GM12878 (cell line): ENCODE data around the gene SIL1. TPM values are rescaled to one million over a fixed set of nuclear protein-coding genes. Genes with fewer than 3 reads are reported as not detected.
"Not testable (repeated sequence)": the region's sequence is repeated elsewhere in the genome, so short reads cannot be mapped to it uniquely, and the experiment has no call there.

Source experiments
- ATAC-seq: fragments of 200-7000 bp; cut with Tn5 transposase; 3 replicates; pipeline ENCODE4 v1.9.1; 2020; ENCODE audit warnings: mild to moderate bottlenecking, moderate library complexity
- BruUV-seq: library from RNA; stranded (reverse); fragments of 400-500 nt; replicated peaks from 2 replicates; lab custom pipeline; 2021; lab: Mats Ljungman, UMichigan
- CTCF ChIA-PET: fragments of 300-600 bp; sonication (Branson Sonifier 250); formaldehyde crosslinking; extraction: SDS; loops from one replicate; lab custom pipeline; 2021; ENCODE audit warnings: inconsistent platforms; lab: Yijun Ruan, JAX
- POLR2A ChIA-PET: fragments of 350-600 bp; formaldehyde crosslinking; extraction: SDS; loops from one replicate; lab custom pipeline; 2021; ENCODE audit warnings: inconsistent platforms; lab: Charles Lee
- RAD21 ChIA-PET: fragments of 300-600 bp; sonication (Branson Sonifier 250); formaldehyde crosslinking; loops from one replicate; lab custom pipeline; 2023; ENCODE audit warnings: antibody characterized with exemption; ENCODE audit not compliant: unreplicated experiment; lab: Charles Lee
- SMC1A ChIA-PET: fragments of 300-600 bp; sonication (Branson Sonifier 250); formaldehyde crosslinking; loops from one replicate; lab custom pipeline; 2023; ENCODE audit not compliant: unreplicated experiment, uncharacterized antibody; lab: Charles Lee
- DNase-seq: peaks from one replicate; pipeline ENCODE4 v3.0.0-alpha.2; 2011; ENCODE audit warnings: low read depth, low spot score
- FAIRE-seq: peaks from 3 replicates; lab custom pipeline; 2011; peaks lifted over from hg19 to GRCh38; lab: Jason Lieb, UNC
- H2AFZ ChIP-seq: 2 replicates; pipeline ENCODE4 v1.6.0; 2011; ENCODE audit warnings: low read depth, low read length, control low read depth; ENCODE audit not compliant: control insufficient read depth
- H3K27ac ChIP-seq: 2 replicates; pipeline ENCODE4 v1.5.1; 2011; ENCODE audit warnings: control low read depth; ENCODE audit not compliant: control insufficient read depth, insufficient read depth
- H3K27me3 ChIP-seq, 2 experiments: replicated peaks in 1 of 2; 2 replicates each; pipeline versions ENCODE4 v1.6.0 to v1.6.1; 2011; ENCODE audit warnings: low read length in 1 of 2; ENCODE audit not compliant: control insufficient read depth in 2 of 2, insufficient read depth in 2 of 2
- H3K36me3 ChIP-seq, 2 experiments: 2 replicates each; pipeline ENCODE4 v1.5.1; 2011; ENCODE audit warnings: low read length in 1 of 2; ENCODE audit not compliant: control insufficient read depth in 2 of 2, insufficient read depth in 2 of 2
- H3K4me1 ChIP-seq: 2 replicates; pipeline ENCODE4 v1.6.1; 2011; ENCODE audit warnings: mild to moderate bottlenecking, low read length, moderate library complexity, mixed read lengths; ENCODE audit not compliant: control insufficient read depth, insufficient read depth
- H3K4me2 ChIP-seq: 2 replicates; pipeline ENCODE4 v1.6.0; 2011; ENCODE audit warnings: control low read depth; ENCODE audit not compliant: control insufficient read depth, insufficient read depth
- H3K4me3 ChIP-seq: fragments of 200-600 bp; sonication (generic); 2 replicates; pipeline ENCODE4 v1.5.1; 2016
- H3K79me2 ChIP-seq: 2 replicates; pipeline ENCODE4 v1.6.0; 2011; ENCODE audit warnings: low read length; ENCODE audit not compliant: control insufficient read depth, insufficient read depth
- H3K9ac ChIP-seq: 2 replicates; pipeline ENCODE4 v1.8.0; 2011; ENCODE audit warnings: low read length, control low read depth, mixed read lengths; ENCODE audit not compliant: control insufficient read depth, insufficient read depth
- H3K9me3 ChIP-seq: replicated peaks from 3 replicates; pipeline ENCODE4 v1.5.1; 2011; ENCODE audit warnings: mild to moderate bottlenecking, low read length; ENCODE audit not compliant: control insufficient read depth, insufficient read depth
- H4K20me1 ChIP-seq: 2 replicates; pipeline ENCODE4 v1.6.0; 2011; ENCODE audit not compliant: control insufficient read depth, insufficient read depth
- WGBS: methylation state at CpG from one replicate; pipeline ENCODE4 v1.1.6; 2016; ENCODE audit warnings: low lambda C conversion rate; ENCODE audit not compliant: insufficient replicate concordance, insufficient coverage; ENCODE audit errors: missing lambda C conversion rate; 5-methylcytosine and 5-hydroxymethylcytosine counted together
- in situ Hi-C: fragments of 300-500 bp; cut with MboI; formaldehyde crosslinking; loops from 9 replicates; pipeline ENCODE4 v1.14.3; 2018; ENCODE audit warnings: mixed read lengths
- intact Hi-C: fragments of 100-400 bp; cut with micrococcal nuclease; formaldehyde crosslinking; loops from one replicate; pipeline ENCODE4 v1.14.2; 2022; ENCODE audit not compliant: unreplicated experiment
- polyA plus RNA-seq, 11 experiments: library from polyadenylated mRNA; depleted of rRNA in 4 of 11; unstranded in 6 of 11; stranded (reverse) in 5 of 11; fragments of >200 nt; fragmentation: Nextera tagmentation in 4 of 11; fragmentation: Illumina TruSeq in 1 of 11; extraction: Ambion mirVana in 4 of 11; extraction: Trizol in 1 of 11; gene quantifications; 1 replicate in 1 of 11; 2 replicates in 10 of 11; pipeline versions ENCODE4 v1.2.1 to v1.2.3, GENCODE V29; 2011 to 2016; ENCODE audit warnings: inconsistent platforms in 2 of 11, missing spikeins in 2 of 11, low read depth in 1 of 11
- total RNA-seq, 4 experiments: library from RNA; depleted of rRNA in 3 of 4; stranded (reverse); fragments of >200 nt in 3 of 4; fragmentation: Illumina TruSeq in 1 of 4; extraction: Trizol in 1 of 4; gene quantifications; 2 replicates each; pipeline versions ENCODE4 v1.2.1 to v1.2.3, GENCODE V29; 2013 to 2021
- TF ChIP-seq, protein P1 (sequence below): fragments of 450-650 bp; IDR thresholded peaks from 2 replicates; pipeline ENCODE4 v1.6.1; 2014; ENCODE audit warnings: mild to moderate bottlenecking
- TF ChIP-seq, protein P2 (sequence below): fragments of 450-650 bp; formaldehyde crosslinking; IDR thresholded peaks from 2 replicates; pipeline ENCODE4 v1.4.0; 2022; ENCODE audit warnings: mild to moderate bottlenecking, moderate library complexity

The SIL1 gene
- total and polyA plus RNA-seq, 10 of the 15 experiments (the other 5 are each of a cell fraction or from before 2014, with no cell fraction given) = 4.1 to 49.8 (median 29.4) TPM

DNA sequence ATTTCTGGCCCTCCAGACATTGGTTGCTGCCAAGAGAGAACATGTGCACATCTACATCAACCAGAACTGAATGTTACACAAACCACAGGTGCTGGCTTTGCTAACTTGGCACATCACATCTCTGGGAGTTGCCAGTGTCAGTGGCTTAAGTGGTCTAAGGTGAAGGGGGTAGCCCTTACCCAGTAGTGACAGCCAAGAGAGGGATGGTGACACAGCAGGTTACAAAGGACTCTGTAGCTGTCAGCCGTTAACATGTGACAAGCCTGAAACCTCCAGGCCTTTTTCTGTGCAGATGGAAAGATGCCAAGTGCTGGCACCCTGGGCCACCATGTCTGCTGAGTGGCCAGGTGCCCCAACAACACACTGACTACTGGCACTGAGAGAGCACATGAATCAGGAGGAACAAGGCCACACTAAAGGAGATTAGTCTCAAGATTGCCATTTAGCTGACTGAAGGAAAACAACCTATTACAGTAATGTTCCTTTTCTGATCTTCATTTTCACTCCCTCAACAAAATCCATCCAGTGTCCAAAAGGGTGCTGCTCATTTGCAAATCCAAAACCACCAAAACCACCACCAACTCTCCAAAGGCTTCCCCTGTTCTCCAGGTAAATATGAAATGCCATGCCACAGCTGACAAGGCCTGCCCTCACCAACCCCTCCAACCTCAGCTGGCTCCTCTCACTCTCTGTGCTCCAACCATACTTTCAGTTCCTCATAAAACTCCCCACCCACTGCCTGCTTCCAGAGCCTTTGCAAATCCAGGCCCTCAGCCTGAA, 20.2 kb downstream of the SIL1 start (continued):
- TF ChIP-seq, protein P1, sequence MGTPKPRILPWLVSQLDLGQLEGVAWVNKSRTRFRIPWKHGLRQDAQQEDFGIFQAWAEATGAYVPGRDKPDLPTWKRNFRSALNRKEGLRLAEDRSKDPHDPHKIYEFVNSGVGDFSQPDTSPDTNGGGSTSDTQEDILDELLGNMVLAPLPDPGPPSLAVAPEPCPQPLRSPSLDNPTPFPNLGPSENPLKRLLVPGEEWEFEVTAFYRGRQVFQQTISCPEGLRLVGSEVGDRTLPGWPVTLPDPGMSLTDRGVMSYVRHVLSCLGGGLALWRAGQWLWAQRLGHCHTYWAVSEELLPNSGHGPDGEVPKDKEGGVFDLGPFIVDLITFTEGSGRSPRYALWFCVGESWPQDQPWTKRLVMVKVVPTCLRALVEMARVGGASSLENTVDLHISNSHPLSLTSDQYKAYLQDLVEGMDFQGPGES = no peak
- TF ChIP-seq, protein P2, sequence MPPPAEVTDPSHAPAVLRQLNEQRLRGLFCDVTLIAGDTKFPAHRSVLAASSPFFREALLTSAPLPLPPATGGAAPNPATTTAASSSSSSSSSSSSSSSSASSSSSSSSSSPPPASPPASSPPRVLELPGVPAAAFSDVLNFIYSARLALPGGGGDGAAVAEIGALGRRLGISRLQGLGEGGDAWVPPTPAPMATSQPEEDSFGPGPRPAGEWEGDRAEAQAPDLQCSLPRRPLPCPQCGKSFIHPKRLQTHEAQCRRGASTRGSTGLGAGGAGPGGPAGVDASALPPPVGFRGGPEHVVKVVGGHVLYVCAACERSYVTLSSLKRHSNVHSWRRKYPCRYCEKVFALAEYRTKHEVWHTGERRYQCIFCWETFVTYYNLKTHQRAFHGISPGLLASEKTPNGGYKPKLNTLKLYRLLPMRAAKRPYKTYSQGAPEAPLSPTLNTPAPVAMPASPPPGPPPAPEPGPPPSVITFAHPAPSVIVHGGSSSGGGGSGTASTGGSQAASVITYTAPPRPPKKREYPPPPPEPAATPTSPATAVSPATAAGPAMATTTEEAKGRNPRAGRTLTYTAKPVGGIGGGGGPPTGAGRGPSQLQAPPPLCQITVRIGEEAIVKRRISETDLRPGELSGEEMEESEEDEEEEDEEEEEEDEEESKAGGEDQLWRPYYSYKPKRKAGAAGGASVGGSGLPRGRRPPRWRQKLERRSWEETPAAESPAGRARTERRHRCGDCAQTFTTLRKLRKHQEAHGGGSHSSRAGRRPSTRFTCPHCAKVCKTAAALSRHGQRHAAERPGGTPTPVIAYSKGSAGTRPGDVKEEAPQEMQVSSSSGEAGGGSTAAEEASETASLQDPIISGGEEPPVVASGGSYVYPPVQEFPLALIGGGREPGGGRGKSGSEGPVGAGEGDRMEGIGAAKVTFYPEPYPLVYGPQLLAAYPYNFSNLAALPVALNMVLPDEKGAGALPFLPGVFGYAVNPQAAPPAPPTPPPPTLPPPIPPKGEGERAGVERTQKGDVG (CRISPR knock-in tag) = no peak

DNA sequence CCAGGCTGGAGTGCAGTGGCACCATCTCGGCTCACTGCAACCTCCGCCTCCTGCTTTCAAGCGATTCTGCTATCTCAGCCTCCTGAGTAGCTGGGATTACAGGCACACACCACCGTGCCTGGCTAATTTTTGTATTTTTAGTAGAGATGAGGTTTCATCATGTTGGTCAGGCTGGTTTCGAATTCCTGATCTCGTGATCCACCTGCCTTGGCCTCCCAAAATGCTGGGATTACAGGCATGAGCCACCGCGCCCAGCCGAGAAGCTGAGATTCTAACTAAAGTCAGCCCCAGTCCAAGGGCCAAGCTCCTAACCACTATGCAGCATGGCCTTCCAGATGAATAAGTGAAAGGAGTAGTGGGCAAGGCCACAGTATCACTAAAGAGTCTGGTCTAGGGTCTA, 20.9 kb downstream of the SIL1 start:
- DNase-seq, H3K4me3 ChIP-seq, RAD21 ChIA-PET, H3K9me3 ChIP-seq, intact Hi-C loops, H4K20me1 ChIP-seq, BruUV-seq, H3K36me3 ChIP-seq, CTCF ChIA-PET, H3K27me3 ChIP-seq, H2AFZ ChIP-seq, ATAC-seq, FAIRE-seq, in situ Hi-C loops: not testable (repeated sequence)
- peak overlapping the region; percentile 71 for H3K27ac ChIP-seq
- SMC1A ChIA-PET = interaction anchor here (0.8 to 1.9 kb wide), 4 partner anchors 13 to 70 kb away, joined by 3 to 8 read pairs (median 3); no protein-coding TSS in a partner anchor
- peak overlapping the region; percentile 78; the same call in 1 of the 2 replicates for H3K4me2 ChIP-seq
- H3K4me1 ChIP-seq = peaks cover 26% of the 10 kb centered on the region
- peak overlapping the region; percentile 37 for H3K9ac ChIP-seq
- 99% methylated on average over 9 of the region's 9 CpGs for WGBS
- POLR2A ChIA-PET = interaction anchor here (0.5 to 0.6 kb wide), 2 partner anchors 166 to 548 kb away, joined by 4 to 6 read pairs; no protein-coding TSS in a partner anchor
- peaks cover 30% of the 10 kb centered on the region for H3K79me2 ChIP-seq

DNA sequence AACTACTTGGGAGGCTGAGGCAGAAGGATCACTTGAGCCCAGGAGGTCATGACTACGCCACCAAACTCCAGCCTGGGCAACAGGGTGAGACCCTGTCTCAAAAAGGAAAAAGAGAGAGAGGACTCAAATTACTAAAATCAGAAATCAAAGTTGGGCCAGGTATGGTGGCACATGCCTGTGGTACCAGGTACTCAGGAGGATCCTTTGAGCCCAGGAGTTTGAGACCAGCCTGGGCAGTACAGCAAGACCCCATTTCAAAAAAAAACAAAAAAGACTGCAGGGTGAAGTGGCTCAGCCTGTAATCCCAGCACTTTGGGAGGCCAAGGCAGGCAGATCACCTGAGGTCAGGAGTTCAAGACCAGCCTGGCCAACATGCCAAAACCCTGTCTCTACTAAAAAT, 23.8 kb downstream of the SIL1 start:
- H2AFZ ChIP-seq, BruUV-seq, H3K9ac ChIP-seq, in situ Hi-C loops, RAD21 ChIA-PET, DNase-seq, H3K27ac ChIP-seq, intact Hi-C loops, H4K20me1 ChIP-seq, H3K4me2 ChIP-seq, H3K9me3 ChIP-seq, H3K4me3 ChIP-seq, H3K36me3 ChIP-seq, FAIRE-seq, ATAC-seq, H3K27me3 ChIP-seq: not testable (repeated sequence)
- H3K4me1 ChIP-seq = peaks cover 16% of the 10 kb centered on the region
- peaks cover 25% of the 10 kb centered on the region for H3K79me2 ChIP-seq
- ChIA-PET CTCF (interaction anchor here (0.6 kb wide), 1 partner anchor 112 kb away, joined by 3 read pairs; no protein-coding TSS in a partner anchor), SMC1A (interaction anchor here (0.6 kb wide), 1 partner anchor 473 kb away, joined by 3 read pairs; no protein-coding TSS in a partner anchor), POLR2A (interaction anchor here (0.7 kb wide), 1 partner anchor 25 kb away, joined by 4 read pairs; no protein-coding TSS in a partner anchor)
- WGBS = 100% methylated on average over 1 of the region's 1 CpG
